Islet precursor cell (in vitro differentiated cells): ENCODE measurements around the gene ZNF586.
"Not testable (repeated sequence)": the region's sequence is repeated elsewhere in the genome, so short reads cannot be mapped to it uniquely, and the experiment has no call there.

Source experiments
- DNase-seq: peaks from one replicate; pipeline ENCODE4 v3.0.0-alpha.2; 2018

ZNF586 gene

DNA sequence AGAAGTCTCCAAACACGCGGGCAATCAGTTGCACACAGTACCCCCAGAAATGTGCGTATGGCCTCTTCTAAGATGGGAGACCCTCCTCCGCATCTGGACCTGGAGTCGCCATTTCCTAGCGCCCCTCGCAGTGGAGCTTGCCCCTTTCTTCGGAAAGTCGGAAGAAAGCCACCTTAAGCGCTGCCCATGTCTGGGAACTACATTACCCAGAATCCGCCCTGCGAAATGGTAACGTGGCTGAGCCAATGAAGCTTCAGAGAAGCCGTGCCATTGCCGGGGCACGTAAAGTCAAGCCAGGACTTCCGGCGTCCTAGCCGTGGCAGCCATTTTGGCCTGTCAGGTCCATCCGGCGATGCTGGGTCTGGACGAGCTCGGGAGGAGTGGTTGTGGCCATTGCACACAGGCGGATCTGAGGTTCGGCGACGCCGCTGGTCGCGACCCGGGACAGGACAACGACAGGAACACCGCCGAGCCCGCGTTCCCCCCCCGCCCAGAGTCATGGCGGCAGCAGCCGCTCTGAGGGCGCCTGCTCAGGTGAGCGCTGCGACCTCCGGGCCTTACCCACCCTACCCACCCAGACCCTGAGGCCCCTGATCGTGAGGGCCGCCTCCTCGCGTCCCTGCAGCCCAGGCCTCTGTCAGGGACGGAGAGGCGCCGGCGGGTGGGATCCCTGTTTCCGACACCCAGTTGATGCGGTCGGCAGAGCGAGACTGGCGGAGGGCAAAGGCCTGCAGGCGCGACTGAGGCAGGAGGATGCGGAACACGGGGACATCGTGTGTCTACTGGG, at the start of gene ZNF586:
TSS of gene ZNF586 (plus strand) at position 332 of the 787 bp plus-strand sequence. CDS start at position 499, 167 bp downstream.
- DNase-seq: peak; percentile 96

DNA sequence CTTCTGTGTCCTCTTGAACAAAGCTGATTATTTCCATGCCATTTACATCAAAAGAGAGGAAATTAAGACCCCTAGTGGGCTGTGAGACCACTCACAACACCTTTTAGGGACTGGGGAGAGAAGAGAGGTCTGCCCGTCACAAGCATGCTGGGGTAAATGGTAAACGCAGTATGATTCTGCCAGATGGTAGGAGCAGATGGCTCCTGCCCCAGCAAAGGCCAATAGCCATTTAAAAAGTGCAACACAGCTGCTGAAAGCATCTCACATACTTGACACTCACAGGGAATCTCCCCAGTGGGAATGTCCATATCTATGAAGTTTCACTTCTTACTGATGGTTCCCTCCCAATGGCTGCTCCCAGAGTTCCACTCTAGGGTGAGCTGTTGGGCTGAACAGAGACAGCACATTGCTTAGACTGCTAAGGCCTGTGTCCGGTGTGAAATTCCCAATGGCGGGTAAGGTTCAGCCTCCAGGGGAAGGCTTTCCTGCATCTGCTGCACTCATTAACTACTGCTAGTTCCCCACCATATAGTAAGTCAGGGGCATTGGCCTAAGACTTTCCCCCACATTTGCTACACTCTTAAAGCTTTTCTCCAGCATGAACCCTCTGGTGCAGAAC, 49.5 kb upstream of the ZNF586 start:
- peak; percentile 13 for DNase-seq

DNA sequence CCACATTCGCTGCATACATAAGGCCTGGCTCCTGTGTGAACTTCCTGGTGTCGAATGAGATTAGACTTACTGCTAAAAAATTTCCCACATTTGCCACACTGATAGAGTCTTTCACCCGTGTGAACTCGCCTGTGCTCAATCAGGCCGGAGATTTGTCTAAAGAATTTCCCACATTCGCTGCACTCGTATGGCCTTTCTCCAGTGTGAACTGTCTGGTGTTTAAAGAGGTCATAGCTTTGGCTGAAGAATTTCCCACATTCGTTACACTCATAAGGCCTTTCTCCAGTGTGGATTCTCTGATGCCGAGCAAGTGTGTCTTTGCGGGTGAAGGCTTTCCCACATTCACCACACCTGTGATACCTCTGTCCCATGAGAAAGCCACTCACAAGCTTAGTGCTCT, 48.6 kb upstream of the ZNF586 start:
- DNase-seq: no peak

DNA sequence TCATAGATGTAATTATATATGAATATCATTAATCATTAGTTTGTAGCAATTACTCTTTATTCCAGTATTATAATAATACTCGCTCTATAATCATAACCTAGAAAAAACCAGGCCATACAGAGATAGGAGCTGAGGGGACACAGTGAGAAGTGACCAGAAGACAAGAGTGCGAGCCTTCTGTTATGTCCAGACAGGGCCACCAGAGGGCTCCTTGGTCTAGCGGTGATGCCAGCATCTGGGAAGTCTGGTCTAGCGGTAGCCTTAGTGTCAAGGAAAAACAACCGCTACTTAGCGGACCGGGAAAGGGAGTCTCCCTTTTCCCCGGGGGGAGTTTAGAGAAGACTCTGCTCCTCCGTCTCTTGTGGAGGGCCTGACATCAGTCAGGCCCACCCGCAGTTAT, 31.2 kb upstream of the ZNF586 start:
- DNase-seq: peak; percentile 69

- DNase-seq: not testable (repeated sequence)
These were observed 30.7 kb upstream of the ZNF586 start for GRCh38 chr19:57738770-57739169.

DNA sequence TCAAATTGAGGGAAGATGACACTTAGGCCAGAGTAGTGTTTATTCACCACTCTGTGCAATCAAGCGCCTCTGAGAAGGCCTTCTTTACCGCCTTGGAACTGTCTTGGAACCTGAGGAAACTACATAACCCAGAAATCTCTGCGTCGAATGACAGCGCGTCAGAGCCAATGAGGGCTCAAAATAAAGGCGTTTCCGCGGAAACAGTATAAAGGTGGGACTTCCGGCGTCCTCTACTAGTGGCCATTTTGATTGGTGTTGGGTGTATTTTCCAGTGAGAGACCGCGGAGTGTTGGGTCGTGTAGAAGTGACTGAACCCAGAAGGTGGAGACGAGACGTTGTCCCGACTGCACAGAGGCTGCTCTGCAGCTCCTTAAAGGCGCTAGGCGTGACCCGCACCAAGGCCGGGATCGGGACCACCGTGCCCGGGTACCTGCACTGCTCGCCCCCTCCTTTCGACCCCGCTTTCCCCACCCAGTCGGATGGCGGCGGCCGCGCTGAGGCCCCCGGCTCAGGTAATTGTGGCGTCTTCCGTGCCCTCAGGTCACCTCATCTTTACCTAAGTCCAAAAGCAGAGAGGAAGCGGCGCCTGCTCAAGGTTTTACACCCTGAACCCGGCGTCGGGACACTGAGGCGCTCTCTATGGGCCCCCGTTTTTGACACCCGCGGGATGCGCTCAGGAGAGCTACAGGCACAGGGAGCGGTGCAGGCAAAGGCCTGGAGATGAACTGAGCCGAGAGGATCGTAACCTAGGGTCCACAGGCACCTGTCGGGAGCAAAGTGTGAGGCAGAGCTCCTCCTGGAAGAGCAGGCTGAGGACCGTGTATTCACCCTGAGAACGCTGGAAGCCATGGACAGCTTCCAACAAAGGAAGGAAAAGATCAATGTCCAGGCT, 22.6 kb upstream of the ZNF586 start, which contains the start of gene ZNF776:
TSS of gene ZNF776 (plus strand) at position 236 of the 892 bp plus-strand sequence. CDS start at position 480, 244 bp downstream.
- peak; percentile 92 for DNase-seq

GRCh38 chr19:57747472-57747807, 22.0 kb upstream of the ZNF586 start:
- DNase-seq: no peak

DNA sequence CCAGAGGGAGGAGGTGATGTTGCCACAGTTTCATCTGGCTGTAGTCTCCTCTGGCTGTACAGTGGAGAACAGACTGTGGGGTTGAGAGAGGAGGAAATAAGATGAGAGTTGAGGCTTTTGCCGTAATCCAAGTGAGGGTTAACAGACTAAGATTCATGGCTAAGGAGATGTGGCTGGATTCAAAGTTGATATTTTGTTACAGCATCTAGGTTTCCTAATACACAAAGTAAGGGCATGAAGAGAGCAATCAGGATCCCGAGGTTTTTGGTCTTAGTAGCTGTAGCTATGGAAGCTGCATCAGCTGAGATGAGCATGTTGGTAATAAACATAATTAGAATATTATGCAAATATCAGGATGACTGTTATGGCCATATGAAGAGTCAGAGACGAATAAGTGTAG, 21.4 kb upstream of the ZNF586 start:
- DNase-seq: no peak

GRCh38 chr19:57754091-57754673, 15.3 kb upstream of the ZNF586 start:
- DNase-seq: no peak

- no peak for DNase-seq
These were observed 14.4 kb upstream of the ZNF586 start for GRCh38 chr19:57755031-57755430.

DNA sequence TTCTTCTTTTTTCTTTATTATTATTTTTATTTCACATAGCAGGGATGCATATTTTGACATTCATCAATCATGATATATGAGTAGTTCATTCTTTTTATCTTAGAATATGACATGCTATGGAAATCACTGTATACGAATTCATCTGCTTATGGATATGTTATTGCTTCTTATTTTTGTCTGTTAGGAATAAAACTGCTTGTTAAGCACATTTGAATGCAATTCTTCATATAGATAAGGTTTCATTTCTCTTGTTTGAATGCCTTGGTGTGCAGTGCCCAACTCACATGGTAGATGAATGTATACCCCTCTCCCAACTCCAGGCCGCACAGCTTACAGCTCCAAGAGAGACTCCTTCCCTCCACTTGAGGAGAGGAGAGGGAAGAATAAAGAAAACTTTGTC, 11.5 kb upstream of the ZNF586 start:
- no peak for DNase-seq

DNA sequence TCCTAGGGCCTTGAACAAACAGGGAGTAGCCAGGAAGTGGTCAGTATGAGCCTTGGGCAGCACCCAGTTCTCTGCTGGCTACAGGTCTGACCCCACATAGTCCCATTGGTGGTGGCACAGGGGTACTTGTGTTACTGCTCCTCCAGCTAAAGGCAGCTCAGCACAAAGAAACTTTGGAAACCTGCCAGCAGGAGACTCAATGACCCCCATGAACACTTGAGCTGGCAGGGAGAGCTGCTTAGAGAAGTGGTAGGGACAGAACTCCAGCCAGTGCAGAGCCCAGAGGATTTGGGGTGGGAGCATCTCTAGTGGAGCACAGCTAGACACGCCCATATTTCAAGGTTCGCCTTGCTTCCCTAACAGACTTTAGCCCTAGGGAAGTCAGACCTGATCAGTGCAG, 10.4 kb upstream of the ZNF586 start:
- DNase-seq: no peak

GRCh38 chr19:57771417-57771816, 1.9 kb downstream of the ZNF586 start:
- DNase-seq: no peak

DNA sequence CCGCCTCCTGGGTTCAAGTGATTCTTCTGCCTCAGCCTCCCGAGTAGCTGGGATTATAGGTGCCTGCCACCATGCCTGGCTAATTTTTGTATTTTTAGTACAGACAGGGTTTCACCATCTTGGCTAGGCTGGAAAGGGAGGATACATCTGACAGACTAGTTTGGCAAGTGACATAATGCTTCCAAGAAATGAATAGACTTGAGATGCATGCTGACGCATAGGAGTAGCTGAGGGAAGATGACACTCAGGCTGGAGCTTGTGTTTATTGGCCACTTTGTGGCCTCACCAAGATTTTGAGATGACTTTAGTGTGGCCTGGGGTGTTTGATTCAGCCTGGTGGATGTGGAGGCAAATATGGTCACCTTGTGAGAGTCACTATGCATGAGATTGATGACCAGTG, 4.0 kb downstream of the ZNF586 start:
- DNase-seq: no peak

DNA sequence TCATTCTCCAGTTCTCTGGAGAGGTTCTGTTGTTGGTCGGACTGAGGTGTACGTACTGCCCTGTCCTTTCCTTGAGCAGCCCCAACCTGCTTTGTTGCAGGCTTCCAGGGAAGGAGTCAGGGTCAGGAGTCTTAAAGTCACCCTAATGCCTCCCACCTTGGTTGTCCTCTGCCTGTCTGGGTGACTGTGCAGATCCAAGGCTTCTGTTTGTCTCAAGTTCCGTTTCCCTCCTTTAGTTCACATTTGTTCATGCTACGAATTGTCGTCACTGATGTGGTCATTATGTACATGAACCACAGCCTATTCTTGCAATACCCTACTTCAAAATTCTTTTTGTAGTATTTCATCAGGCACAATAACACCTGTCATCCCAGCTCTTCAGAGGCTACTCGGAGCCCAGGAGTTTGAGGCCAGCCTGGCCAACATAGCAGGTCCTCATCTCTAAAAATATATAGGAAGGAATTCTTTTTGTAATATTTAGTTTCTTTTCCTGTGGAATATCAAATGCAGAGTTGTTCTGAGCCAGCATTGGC, 7.4 kb downstream of the ZNF586 start:
- DNase-seq: no peak

DNA sequence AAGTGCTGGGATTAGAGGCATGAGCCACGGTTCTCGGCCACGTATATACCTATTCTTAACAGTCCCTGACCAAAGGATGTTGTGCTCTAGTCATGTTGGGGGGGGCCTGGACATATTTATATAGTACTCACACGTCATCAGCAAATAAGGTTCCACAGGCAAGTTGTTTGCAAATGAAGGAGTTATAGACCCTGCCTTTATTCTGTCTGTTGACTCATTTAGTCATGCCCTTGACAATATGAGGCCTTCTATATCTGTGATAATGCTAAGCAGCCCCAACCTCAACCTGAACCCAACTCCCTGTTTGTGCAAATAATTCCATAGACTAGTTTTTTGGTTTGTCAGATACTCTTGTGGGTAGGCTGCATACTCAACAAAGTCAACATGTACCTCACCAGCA, 8.9 kb downstream of the ZNF586 start:
- DNase-seq: no peak

DNA sequence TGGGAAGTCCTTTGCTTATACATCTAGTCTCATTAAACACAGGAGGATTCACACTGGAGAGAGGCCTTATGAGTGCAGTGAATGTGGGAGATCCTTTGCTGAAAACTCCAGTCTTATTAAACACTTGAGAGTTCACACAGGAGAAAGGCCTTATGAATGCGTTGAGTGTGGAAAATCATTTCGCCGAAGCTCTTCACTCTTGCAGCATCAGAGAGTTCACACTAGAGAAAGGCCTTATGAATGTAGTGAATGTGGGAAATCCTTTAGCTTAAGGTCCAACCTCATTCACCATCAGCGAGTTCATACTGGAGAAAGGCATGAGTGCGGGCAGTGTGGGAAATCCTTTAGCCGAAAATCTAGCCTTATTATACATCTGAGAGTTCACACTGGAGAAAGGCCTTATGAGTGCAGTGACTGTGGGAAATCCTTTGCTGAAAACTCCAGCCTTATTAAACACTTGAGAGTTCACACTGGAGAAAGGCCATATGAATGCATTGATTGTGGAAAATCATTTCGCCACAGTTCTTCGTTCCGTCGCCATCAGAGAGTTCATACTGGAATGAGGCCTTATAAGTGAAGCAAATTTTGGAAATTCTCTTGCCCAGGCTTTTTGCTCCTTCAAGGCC, 9.9 kb downstream of the ZNF586 start:
- DNase-seq: no peak

DNA sequence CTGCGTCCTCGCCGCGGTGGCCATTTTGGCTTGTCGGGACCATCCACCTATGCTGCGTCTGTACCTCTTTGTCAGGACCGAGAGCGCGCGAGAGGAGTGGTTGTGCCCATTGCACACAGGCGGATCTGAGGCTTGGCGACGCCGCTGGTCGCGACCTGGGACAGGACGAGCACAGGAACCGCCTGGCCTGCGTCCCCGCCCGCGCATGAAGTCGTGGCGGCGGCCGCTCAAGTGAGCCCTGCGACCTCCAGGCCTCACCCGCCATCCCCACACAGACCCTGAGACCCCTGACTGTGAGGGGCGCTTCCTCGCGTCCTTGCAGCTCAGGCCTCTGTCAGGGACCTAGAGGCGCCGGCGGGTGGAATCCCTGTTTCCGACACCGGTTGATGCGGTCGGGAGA, 16.8 kb downstream of the ZNF586 start:
- DNase-seq: no peak

DNA sequence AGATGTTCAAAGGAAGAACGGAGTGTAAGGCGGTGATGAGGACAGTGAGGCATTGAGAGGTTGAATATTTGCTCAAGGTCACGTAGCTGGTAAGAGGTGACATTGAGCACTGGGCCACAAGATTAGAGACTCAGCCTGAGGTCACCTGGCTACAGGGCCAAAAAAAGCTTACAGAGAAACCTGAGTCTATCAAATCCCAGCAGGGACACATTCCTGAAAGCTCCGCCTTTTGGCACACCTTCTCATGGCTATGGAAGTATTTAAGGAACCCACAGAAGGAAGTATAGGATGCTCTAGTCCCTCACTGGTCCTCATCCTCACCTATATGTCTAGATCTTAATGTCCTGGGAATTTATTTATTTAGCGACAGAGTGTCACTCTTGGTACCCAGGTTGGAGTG, 17.4 kb downstream of the ZNF586 start:
- DNase-seq: no peak

DNA sequence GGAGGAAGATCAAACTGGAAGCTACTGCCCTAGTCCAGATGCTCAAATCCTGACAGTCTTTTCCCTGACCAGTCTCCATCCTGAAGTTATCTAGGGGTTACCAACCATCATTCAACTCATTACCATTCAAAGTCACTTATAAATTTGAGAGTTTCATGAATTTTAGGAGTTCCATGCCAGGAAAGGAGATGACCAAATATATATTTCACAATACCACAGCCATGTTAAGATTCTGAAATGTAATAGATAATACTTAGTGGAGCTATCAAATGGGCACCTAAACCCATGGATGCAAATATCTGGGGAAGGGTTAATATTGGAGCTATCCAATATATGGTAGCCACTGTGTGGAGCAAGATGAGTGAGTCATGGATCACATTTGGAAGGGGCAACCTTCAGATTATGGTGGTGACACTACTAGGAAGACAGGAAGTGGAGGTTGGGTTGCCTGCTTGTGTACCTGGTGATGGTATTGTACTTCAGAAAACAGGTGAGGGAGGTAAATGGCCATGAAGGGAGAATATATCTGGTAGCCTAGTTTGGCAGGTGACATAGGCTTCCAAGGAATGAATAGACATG, 18.7 kb downstream of the ZNF586 start:
- DNase-seq: no peak

DNA sequence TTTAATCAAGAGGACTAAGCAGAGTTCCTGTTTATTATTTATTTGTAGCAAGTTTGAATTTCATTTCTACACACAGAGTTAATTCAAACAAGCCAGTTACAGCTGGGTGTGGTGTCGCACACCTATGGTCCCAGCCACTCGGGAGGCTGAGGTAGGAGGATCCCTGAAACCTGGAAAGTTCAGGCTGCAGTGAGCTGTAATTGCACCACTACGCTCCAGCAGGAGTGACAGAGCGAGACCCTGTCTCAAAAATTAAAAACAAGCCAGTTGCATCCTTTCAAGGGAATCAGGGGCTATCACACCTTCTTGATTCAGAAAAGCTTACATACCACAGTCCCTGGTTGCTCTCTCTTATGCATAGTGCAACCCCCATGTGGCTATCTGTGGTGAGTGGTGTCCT, 19.8 kb downstream of the ZNF586 start:
- DNase-seq: no peak

GRCh38 chr19:57796580-57796979, 27.1 kb downstream of the ZNF586 start:
- DNase-seq: peak; percentile 15
